ENCODE measurements around the gene KY. TPM values are rescaled to one million over a fixed set of nuclear protein-coding genes. Genes with fewer than 3 reads are reported as not detected.

Gene KY
- total and polyA plus RNA-seq, 2 of the 8 experiments (the other 6 are each of a cell fraction or from before 2014, with no cell fraction given), result not detected

GRCh38 chr3:134619301-134619615 is 31.6 kb downstream of the KY start (continued):
- TF ChIP-seq, protein P1, sequence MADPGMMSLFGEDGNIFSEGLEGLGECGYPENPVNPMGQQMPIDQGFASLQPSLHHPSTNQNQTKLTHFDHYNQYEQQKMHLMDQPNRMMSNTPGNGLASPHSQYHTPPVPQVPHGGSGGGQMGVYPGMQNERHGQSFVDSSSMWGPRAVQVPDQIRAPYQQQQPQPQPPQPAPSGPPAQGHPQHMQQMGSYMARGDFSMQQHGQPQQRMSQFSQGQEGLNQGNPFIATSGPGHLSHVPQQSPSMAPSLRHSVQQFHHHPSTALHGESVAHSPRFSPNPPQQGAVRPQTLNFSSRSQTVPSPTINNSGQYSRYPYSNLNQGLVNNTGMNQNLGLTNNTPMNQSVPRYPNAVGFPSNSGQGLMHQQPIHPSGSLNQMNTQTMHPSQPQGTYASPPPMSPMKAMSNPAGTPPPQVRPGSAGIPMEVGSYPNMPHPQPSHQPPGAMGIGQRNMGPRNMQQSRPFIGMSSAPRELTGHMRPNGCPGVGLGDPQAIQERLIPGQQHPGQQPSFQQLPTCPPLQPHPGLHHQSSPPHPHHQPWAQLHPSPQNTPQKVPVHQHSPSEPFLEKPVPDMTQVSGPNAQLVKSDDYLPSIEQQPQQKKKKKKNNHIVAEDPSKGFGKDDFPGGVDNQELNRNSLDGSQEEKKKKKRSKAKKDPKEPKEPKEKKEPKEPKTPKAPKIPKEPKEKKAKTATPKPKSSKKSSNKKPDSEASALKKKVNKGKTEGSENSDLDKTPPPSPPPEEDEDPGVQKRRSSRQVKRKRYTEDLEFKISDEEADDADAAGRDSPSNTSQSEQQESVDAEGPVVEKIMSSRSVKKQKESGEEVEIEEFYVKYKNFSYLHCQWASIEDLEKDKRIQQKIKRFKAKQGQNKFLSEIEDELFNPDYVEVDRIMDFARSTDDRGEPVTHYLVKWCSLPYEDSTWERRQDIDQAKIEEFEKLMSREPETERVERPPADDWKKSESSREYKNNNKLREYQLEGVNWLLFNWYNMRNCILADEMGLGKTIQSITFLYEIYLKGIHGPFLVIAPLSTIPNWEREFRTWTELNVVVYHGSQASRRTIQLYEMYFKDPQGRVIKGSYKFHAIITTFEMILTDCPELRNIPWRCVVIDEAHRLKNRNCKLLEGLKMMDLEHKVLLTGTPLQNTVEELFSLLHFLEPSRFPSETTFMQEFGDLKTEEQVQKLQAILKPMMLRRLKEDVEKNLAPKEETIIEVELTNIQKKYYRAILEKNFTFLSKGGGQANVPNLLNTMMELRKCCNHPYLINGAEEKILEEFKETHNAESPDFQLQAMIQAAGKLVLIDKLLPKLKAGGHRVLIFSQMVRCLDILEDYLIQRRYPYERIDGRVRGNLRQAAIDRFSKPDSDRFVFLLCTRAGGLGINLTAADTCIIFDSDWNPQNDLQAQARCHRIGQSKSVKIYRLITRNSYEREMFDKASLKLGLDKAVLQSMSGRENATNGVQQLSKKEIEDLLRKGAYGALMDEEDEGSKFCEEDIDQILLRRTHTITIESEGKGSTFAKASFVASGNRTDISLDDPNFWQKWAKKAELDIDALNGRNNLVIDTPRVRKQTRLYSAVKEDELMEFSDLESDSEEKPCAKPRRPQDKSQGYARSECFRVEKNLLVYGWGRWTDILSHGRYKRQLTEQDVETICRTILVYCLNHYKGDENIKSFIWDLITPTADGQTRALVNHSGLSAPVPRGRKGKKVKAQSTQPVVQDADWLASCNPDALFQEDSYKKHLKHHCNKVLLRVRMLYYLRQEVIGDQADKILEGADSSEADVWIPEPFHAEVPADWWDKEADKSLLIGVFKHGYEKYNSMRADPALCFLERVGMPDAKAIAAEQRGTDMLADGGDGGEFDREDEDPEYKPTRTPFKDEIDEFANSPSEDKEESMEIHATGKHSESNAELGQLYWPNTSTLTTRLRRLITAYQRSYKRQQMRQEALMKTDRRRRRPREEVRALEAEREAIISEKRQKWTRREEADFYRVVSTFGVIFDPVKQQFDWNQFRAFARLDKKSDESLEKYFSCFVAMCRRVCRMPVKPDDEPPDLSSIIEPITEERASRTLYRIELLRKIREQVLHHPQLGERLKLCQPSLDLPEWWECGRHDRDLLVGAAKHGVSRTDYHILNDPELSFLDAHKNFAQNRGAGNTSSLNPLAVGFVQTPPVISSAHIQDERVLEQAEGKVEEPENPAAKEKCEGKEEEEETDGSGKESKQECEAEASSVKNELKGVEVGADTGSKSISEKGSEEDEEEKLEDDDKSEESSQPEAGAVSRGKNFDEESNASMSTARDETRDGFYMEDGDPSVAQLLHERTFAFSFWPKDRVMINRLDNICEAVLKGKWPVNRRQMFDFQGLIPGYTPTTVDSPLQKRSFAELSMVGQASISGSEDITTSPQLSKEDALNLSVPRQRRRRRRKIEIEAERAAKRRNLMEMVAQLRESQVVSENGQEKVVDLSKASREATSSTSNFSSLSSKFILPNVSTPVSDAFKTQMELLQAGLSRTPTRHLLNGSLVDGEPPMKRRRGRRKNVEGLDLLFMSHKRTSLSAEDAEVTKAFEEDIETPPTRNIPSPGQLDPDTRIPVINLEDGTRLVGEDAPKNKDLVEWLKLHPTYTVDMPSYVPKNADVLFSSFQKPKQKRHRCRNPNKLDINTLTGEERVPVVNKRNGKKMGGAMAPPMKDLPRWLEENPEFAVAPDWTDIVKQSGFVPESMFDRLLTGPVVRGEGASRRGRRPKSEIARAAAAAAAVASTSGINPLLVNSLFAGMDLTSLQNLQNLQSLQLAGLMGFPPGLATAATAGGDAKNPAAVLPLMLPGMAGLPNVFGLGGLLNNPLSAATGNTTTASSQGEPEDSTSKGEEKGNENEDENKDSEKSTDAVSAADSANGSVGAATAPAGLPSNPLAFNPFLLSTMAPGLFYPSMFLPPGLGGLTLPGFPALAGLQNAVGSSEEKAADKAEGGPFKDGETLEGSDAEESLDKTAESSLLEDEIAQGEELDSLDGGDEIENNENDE (IDR thresholded peaks at IDR 0.05; ENCODE audit: insufficient replicate concordance, low read length), result no peak
- no peak for TF ChIP-seq CHD2 (IDR thresholded peaks at IDR 0.05; ENCODE audit: low read length)
- TF ChIP-seq BACH1 (IDR thresholded peaks at IDR 0.05; ENCODE audit: low read length), result no peak
- TF ChIP-seq TAF7 (optimal IDR thresholded peaks at IDR 0.05; ENCODE audit: borderline replicate concordance, low read depth, low read length), result no peak
- TF ChIP-seq JUN (IDR thresholded peaks at IDR 0.05; ENCODE audit: low read depth, low read length), result no peak
- no peak for TF ChIP-seq POU5F1 (IDR thresholded peaks at IDR 0.05; ENCODE audit: low read depth, low read length)
- TF ChIP-seq FOSL1 (IDR thresholded peaks at IDR 0.05; ENCODE audit: insufficient read depth, low read depth, low read length), result no peak
- no peak for TF ChIP-seq JUND (IDR thresholded peaks at IDR 0.05; ENCODE audit: low read length)
- TF ChIP-seq, protein P2, sequence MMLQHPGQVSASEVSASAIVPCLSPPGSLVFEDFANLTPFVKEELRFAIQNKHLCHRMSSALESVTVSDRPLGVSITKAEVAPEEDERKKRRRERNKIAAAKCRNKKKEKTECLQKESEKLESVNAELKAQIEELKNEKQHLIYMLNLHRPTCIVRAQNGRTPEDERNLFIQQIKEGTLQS (IDR thresholded peaks at IDR 0.05; ENCODE audit: insufficient read depth, low read depth, low read length), result no peak
- TF ChIP-seq NRF1 (IDR thresholded peaks at IDR 0.05; ENCODE audit: low read depth, low read length), result no peak

All from H1 (cell line).